HL-60 (cell line): ENCODE measurements around the gene ATP8B4.
"Not testable (repeated sequence)": the region's sequence is repeated elsewhere in the genome, so short reads cannot be mapped to it uniquely, and the experiment has no call there.

Source experiments
- DNase-seq, 2 experiments: peaks; one replicate each; pipeline ENCODE4 v3.0.0-alpha.2; 2010 to 2020; ENCODE audit warnings: low read depth in 1 of 2, low spot score in 1 of 2
- H3K27ac ChIP-seq: fragments of 250-450 bp; sonication (Bioruptor Pico); replicated peaks from 2 replicates; pipeline ENCODE4 v1.5.1; 2020; ENCODE audit warnings: mild to moderate bottlenecking, moderate library complexity
- H3K27me3 ChIP-seq: fragments of 250-450 bp; sonication (Bioruptor Pico); 2 replicates; pipeline ENCODE4 v1.5.1; 2021; ENCODE audit warnings: mild to moderate bottlenecking, moderate library complexity; ENCODE audit not compliant: insufficient read depth, poor library complexity, severe bottlenecking
- H3K4me3 ChIP-seq: replicated peaks from 2 replicates; pipeline ENCODE4 v1.5.1; 2011; ENCODE audit warnings: mild to moderate bottlenecking, control low read depth, low read length; ENCODE audit not compliant: insufficient read depth
- CTCF ChIP-seq: IDR thresholded peaks from one replicate; pipeline ENCODE4 v1.5.1; 2011; ENCODE audit warnings: low read length, control low read depth, inconsistent platforms; ENCODE audit not compliant: insufficient read depth
- GABPA ChIP-seq: IDR thresholded peaks from 2 replicates; pipeline ENCODE4 v1.6.1; 2012; ENCODE audit warnings: low read depth
- POLR2AphosphoS5 ChIP-seq: IDR thresholded peaks from 2 replicates; pipeline ENCODE4 v1.6.1; 2012; ENCODE audit warnings: low read depth
- REST ChIP-seq: IDR thresholded peaks from 2 replicates; pipeline ENCODE4 v1.6.1; 2012; ENCODE audit warnings: low read depth; ENCODE audit not compliant: insufficient replicate concordance
- SPI1 ChIP-seq: IDR thresholded peaks from 2 replicates; pipeline ENCODE4 v1.6.1; 2012; ENCODE audit warnings: low read depth, mild to moderate bottlenecking, borderline replicate concordance

The ATP8B4 gene

GRCh38 chr15:49964551-49964950 is 154.5 kb downstream of the ATP8B4 start:
- no peak overlapping the region for H3K27ac ChIP-seq
- DNase-seq: no peak
- TF ChIP-seq POLR2AphosphoS5 (no peak), GABPA (no peak), SPI1 (no peak), REST (no peak), CTCF (no peak)
- H3K27me3 ChIP-seq: no peaks in the 10 kb centered on the region
- H3K4me3 ChIP-seq: no peak overlapping the region

- DNase-seq: no peak
- Histone ChIP-seq H3K27me3 (no peaks in the 10 kb centered on the region), H3K4me3 (no peak overlapping the region), H3K27ac (no peak overlapping the region)
- TF ChIP-seq POLR2AphosphoS5 (no peak), REST (no peak), SPI1 (no peak), GABPA (no peak), CTCF (no peak)
These were observed 155.0 kb downstream of the ATP8B4 start for GRCh38 chr15:49964061-49964460.

GRCh38 chr15:49963033-49963772 is 155.8 kb downstream of the ATP8B4 start:
- not testable (repeated sequence) for H3K4me3 ChIP-seq, H3K27ac ChIP-seq, H3K27me3 ChIP-seq, DNase-seq

- TF ChIP-seq REST (no peak), POLR2AphosphoS5 (no peak), CTCF (no peak)
These were observed 156.9 kb downstream of the ATP8B4 start for GRCh38 chr15:49962044-49962602.

More at GRCh38 chr15:49962044-49962602, 156.9 kb downstream of the ATP8B4 start:
- no peak for DNase-seq
- H3K4me3 ChIP-seq: no peak overlapping the region
- H3K27me3 ChIP-seq: no peaks in the 10 kb centered on the region
- no peak overlapping the region for H3K27ac ChIP-seq
